GM19239 (cell line): ENCODE measurements around the gene LY6G6C.

Experiments used
- DNase-seq: peaks from one replicate; pipeline ENCODE4 v3.0.0; 2011; ENCODE audit warnings: low spot score; ENCODE audit not compliant: insufficient read length
- FAIRE-seq: peaks from 2 replicates; lab custom pipeline; 2011; peaks lifted over from hg19 to GRCh38; lab: Jason Lieb, UNC

LY6G6C gene

GRCh38 chr6:31687860-31688693 lies 33.5 kb downstream of the LY6G6C start:
- DNase-seq = no peak
- FAIRE-seq = no peak

DNA sequence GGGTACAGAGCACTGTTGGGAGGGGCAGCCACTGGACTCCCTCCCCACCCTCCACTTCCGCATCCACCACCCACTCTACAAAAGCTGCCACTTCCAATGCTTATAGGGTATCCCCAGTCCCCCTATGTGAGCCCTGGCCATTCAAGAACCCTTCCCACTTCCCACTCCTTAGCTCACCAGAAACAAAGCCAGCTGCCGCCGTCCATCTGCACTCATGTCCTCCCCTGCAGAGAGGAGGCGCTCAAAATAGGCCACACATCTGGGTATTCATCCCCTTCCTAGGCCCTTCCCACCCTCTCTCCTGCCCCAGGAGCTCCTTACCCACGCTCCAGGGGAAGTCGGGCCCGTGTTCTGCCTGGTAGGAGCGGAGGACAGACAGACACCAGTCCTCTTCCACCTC lies 34.2 kb downstream of the LY6G6C start:
- DNase-seq = no peak

GRCh38 chr6:31686483-31686882 lies 35.1 kb downstream of the LY6G6C start:
- no peak for FAIRE-seq
- no peak for DNase-seq

More for the DNA sequence above, 34.2 kb downstream of the LY6G6C start:
- no peak for FAIRE-seq

DNA sequence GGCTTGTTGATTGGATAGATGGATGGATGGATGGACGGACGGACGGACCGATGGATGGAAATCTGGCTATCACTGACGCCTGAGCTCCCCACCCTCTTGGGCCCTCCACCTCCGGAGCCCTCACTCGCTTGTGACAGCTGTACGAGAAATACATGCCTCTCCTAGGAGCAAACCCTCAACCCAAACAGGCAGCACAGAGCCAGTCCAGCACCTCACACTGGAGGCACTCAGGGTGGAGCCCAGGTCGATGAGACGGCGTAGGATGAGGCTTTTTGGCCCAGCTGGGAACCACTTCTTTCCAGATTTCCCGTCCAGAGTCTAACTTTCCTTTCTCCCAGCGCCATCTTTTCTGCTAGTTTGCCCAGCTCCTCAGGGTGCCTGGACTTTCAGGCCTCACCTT lies 38.0 kb downstream of the LY6G6C start:
- DNase-seq (no peak), FAIRE-seq (no peak)

- DNase-seq (peak; percentile 65), FAIRE-seq (peak; percentile 67)
Measured at GRCh38 chr6:31681135-31681671, 40.3 kb downstream of the LY6G6C start.

DNA sequence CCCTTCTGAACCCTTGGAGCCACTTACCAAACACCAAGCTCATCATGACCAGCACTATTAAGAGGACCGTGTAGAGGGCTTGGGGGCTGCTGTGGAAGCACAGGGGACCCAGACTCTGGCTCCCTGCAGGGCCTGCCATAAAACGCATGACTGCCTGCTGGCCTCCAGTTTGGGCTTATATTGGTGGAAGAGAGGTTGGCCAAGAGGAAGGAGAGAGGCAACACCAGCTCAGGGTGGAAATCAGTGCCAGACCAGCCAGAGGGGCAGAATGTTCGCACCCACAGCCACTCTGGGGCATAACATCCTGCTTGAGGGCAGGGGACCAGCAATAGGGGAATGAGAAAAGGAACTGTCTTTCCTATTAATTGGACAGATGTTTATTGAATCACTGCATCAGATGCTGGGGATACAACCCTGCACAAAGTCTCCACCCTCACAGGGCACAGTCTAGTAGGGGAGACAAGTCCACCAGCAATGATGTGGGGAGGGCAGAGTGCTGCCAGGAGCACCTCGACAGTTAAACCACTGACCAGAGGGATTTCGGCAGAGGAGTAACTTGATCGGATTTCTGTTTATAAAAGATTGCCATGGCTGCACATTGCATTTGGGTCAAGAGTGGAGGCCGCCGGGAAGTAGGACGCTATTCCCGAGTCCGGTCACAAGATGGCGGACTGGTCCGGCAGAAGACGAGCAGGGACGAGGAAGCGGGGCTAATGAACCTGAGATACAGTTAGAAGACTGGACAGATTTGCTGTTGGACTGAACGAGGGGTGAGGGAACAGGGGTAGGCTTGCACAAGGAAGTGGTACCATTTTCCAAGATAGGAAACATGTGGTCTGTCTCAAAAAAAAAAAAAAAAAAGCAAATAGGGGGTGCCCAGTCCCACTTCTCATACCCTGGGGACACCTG lies 41.1 kb downstream of the LY6G6C start, which contains the start of gene LY6G5C:
Gene LY6G5C, minus strand, starts transcription at position 842 of the 909 bp plus-strand sequence. Its CDS starts 694 bp downstream, at position 148.
- DNase-seq (peak; percentile 53), FAIRE-seq (peak; percentile 90)

- no peak for DNase-seq
- FAIRE-seq = no peak
Measured at GRCh38 chr6:31677955-31678354, 43.6 kb downstream of the LY6G6C start.

DNA sequence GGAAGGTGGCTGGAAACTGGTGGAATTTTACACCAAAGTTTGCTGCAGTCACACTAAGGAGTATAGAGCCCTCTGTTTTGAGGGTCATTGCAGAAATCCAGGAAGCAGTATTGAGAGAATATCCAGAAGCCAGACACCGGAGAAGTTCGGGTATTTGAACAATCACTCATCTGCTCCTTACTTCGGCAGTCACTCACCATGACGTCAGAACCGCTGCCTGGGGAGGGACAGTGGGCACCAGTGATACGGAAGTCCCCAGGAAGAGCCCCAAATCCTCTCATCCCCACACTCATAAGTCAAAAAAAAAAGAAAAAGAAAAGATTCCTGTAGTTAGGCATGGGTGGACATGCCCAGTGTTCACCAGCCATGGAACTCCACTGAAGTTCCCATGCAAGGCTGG lies 44.6 kb downstream of the LY6G6C start:
- FAIRE-seq = no peak

DNA sequence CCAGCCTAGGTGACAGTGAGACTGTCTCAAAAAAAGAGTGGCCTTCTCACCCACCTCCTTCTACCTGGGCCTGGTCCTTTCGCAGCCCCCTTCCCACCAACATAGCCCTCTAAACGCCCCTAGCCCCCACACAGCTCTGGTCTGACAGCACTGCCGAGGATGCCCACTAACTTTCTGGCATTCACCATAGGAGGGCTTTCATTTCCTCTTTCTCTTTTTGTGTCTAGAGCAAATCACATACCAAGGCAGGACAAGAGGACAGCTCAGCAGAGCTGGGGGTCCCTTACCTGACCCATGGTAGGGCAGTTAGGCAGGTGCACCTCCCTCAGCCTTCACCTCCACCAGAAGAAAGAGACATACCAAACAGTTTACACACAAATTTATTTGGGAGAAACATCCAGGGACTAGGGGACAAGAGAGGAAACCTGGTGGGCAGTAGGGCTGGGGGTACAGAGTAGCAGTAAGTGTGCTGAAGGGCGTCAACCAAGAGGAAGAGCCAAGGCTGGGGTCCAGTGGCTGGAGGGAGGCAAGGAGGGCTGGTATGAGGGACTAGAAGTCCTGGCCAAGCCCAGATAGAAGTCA lies 45.1 kb downstream of the LY6G6C start:
- FAIRE-seq (no peak), DNase-seq (no peak)

More for the DNA sequence above, 44.6 kb downstream of the LY6G6C start:
- no peak for DNase-seq

DNA sequence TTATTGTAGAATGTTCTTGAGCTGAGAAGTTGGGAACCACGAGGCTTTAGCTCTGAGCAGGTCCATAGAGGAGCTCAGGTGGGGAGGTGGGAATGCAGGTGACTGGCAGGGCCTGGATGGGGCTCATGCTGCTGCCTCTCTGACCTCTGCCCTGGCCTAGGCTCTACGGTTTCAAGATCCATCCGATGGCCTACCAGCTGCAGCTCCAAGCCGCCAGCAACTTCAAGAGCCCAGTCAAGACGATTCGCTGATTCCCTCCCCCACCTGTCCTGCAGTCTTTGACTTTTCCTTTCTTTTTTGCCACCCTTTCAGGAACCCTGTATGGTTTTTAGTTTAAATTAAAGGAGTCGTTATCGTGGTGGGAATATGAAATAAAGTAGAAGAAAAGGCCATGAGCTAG lies 51.9 kb downstream of the LY6G6C start, which contains the start of gene LY6G5B:
Gene LY6G5B, plus strand, starts transcription at position 301 of the 400 bp plus-strand sequence. CDS start 975 bp downstream, outside the sequence.
- DNase-seq (no peak), FAIRE-seq (no peak)
